ENCODE measurements around the gene SERTAD3. TPM values are rescaled to one million over a fixed set of nuclear protein-coding genes. Genes with fewer than 3 reads are reported as not detected.

SERTAD3 gene
- total and polyA plus RNA-seq, 10 of the 15 experiments (the other 5 are each of a cell fraction or from before 2014, with no cell fraction given): 4.2 to 22.4 (median 13.7) TPM

GRCh38 chr19:40425450-40426287 is 18.5 kb downstream of the SERTAD3 start, which contains the start of gene SERTAD1 (continued):
- TF ChIP-seq PRDM15 (CRISPR knock-in tag; IDR thresholded peaks at IDR 0.05): no peak
- TF ChIP-seq MYB (IDR thresholded peaks at IDR 0.05; ENCODE audit: borderline replicate concordance, low read depth, low read length): no peak
- TF ChIP-seq FOXK2 (IDR thresholded peaks at IDR 0.05): no peak
- TF ChIP-seq, protein P1, sequence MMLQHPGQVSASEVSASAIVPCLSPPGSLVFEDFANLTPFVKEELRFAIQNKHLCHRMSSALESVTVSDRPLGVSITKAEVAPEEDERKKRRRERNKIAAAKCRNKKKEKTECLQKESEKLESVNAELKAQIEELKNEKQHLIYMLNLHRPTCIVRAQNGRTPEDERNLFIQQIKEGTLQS (IDR thresholded peaks at IDR 0.05; ENCODE audit: borderline replicate concordance, extremely low read depth, low read depth, low read length): no peak
- TF ChIP-seq MEF2A (IDR thresholded peaks at IDR 0.05; ENCODE audit: insufficient read depth, low read depth, low read length): no peak
- TF ChIP-seq WRNIP1 (IDR thresholded peaks at IDR 0.05; ENCODE audit: borderline replicate concordance, low read depth, low read length): no peak
- TF ChIP-seq EED (IDR thresholded peaks at IDR 0.05; ENCODE audit: low read depth): no peak
- TF ChIP-seq YY1 (IDR thresholded peaks at IDR 0.05; ENCODE audit: low read depth, low read length): no peak; the same call in 1 of the 2 replicates
- TF ChIP-seq ZNF384 (IDR thresholded peaks at IDR 0.05; ENCODE audit: borderline replicate concordance, low read depth, low read length): no peak
- TF ChIP-seq NFYB (IDR thresholded peaks at IDR 0.05; ENCODE audit: insufficient read depth, low read depth, low read length): peak; percentile 99
- peak; percentile 80 for TF ChIP-seq DPF2 (IDR thresholded peaks at IDR 0.05)
- TF ChIP-seq RFX5 (IDR thresholded peaks at IDR 0.05; ENCODE audit: low read depth, low read length): peak; percentile 94
- TF ChIP-seq BMI1 (IDR thresholded peaks at IDR 0.05; ENCODE audit: borderline replicate concordance): no peak
- peak; percentile 88 for TF ChIP-seq MEF2B (IDR thresholded peaks at IDR 0.05; ENCODE audit: partially characterized antibody, poor library complexity, severe bottlenecking)
- peak; percentile 39 to 61; a peak in 2 of 4 replicates for TF ChIP-seq IKZF2 (IDR thresholded peaks at IDR 0.05)
- TF ChIP-seq GATAD2B (conservative IDR thresholded peaks at IDR 0.05; ENCODE audit: low read depth): peak; percentile 90
- TF ChIP-seq, protein P2, sequence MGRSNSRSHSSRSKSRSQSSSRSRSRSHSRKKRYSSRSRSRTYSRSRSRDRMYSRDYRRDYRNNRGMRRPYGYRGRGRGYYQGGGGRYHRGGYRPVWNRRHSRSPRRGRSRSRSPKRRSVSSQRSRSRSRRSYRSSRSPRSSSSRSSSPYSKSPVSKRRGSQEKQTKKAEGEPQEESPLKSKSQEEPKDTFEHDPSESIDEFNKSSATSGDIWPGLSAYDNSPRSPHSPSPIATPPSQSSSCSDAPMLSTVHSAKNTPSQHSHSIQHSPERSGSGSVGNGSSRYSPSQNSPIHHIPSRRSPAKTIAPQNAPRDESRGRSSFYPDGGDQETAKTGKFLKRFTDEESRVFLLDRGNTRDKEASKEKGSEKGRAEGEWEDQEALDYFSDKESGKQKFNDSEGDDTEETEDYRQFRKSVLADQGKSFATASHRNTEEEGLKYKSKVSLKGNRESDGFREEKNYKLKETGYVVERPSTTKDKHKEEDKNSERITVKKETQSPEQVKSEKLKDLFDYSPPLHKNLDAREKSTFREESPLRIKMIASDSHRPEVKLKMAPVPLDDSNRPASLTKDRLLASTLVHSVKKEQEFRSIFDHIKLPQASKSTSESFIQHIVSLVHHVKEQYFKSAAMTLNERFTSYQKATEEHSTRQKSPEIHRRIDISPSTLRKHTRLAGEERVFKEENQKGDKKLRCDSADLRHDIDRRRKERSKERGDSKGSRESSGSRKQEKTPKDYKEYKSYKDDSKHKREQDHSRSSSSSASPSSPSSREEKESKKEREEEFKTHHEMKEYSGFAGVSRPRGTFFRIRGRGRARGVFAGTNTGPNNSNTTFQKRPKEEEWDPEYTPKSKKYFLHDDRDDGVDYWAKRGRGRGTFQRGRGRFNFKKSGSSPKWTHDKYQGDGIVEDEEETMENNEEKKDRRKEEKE (IDR thresholded peaks at IDR 0.05): no peak
- TF ChIP-seq KAT2A (conservative IDR thresholded peaks at IDR 0.05; ENCODE audit: control insufficient read depth, low read depth, low read length): no peak
- TF ChIP-seq, protein P3, sequence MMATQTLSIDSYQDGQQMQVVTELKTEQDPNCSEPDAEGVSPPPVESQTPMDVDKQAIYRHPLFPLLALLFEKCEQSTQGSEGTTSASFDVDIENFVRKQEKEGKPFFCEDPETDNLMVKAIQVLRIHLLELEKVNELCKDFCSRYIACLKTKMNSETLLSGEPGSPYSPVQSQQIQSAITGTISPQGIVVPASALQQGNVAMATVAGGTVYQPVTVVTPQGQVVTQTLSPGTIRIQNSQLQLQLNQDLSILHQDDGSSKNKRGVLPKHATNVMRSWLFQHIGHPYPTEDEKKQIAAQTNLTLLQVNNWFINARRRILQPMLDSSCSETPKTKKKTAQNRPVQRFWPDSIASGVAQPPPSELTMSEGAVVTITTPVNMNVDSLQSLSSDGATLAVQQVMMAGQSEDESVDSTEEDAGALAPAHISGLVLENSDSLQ (IDR thresholded peaks at IDR 0.05): peak; percentile 89
- TF ChIP-seq ESRRA (IDR thresholded peaks at IDR 0.05; ENCODE audit: low read length): no peak
- TF ChIP-seq NFIC (IDR thresholded peaks at IDR 0.05; ENCODE audit: low read depth, low read length): no peak; the same call in 1 of the 2 replicates

Data from GM12878 (cell line).